Lung microvascular endothelial cell (primary cell): ENCODE data around the gene CIDEB. TPM values are rescaled to one million over a fixed set of nuclear protein-coding genes. Genes with fewer than 3 reads are reported as not detected.

ENCODE experiments used
- DNase-seq, 2 donors: peaks; one replicate each; pipeline versions ENCODE4 v3.0.0 to v3.0.0-alpha.2; 2010; ENCODE audit warnings: low read depth in 2 of 2
- total RNA-seq: library from RNA; depleted of rRNA; stranded (reverse); fragments of >200 nt; gene quantifications from 2 replicates; pipeline ENCODE4 v1.2.1, GENCODE V29; 2014

Gene CIDEB
- total RNA-seq, 1 donor from 2014 or later = 2.6 TPM

DNA sequence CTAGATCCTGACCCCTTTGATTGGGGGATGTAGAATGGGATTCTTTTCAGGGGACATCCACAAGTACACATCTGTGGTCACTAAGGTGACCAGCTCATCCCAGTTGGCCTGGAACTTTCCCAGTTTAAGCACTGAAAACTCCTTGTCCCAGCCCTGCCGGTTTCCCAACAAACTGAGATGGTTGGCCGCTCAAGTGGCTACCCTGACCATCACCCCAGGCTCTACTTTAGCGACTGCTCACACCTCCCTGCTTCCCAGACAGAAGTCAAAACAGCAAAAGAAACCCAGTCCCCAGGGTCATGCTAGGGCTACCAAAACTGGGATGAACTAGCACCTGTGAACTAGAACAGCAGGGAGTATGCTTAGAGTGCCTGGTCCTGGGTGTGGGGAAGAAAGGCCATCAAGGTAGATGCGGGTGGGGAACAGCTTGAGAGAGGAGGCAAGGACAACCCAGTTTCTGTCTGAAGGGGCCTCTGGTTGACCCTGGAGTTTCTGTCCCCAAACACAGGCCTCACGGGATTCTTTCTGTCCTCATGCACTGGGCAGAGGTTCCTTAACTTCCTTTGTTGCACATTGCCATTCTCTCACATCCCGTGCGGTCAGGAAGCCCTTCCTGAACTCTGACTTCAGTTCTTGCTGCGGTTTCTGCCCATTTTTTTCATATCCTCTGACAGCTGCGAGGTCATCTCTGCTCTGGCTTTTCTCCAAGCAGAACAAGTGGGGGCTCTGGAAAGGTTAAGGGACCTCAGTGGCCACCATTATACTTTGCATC, 5.1 kb upstream of the CIDEB start:
- peak; percentile 78 to 92 for DNase-seq

DNA sequence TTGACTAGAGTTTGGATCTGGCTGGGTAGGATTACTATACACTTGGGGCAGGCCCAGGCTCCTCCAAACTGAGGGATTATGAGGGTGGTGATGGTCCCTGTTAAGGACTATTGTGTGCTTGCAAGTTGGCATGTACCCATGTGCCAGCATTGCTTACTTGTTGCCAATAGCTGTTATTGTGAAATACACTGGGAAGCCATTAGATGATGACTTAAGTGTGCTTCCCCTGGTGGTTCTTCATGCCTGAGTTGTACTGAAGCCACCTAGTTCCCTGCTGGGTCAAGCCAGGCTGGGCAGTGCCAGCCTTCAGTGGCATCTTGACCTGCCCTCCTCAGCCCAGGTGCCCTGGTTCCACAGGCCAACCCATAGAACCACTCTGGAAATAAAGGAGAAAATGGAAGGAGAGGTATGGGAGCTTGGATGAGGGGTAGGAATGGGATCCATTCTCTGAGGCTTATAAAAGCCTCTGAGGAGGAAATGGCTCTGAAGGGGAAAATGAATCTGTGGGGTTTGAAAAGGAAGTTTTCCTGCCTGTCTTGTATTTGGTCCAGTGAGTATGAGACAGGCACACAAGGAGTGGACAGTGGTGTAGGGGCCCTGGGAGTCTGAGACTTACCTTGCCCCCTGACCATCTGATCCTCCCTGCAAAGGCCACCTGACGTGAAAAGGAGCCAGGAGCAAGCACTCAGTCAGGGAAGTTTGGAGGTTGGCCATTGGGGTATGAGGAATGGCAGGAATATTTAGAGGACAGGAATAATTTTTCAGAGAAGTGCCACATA, 4.2 kb upstream of the CIDEB start:
- no peak for DNase-seq

DNA sequence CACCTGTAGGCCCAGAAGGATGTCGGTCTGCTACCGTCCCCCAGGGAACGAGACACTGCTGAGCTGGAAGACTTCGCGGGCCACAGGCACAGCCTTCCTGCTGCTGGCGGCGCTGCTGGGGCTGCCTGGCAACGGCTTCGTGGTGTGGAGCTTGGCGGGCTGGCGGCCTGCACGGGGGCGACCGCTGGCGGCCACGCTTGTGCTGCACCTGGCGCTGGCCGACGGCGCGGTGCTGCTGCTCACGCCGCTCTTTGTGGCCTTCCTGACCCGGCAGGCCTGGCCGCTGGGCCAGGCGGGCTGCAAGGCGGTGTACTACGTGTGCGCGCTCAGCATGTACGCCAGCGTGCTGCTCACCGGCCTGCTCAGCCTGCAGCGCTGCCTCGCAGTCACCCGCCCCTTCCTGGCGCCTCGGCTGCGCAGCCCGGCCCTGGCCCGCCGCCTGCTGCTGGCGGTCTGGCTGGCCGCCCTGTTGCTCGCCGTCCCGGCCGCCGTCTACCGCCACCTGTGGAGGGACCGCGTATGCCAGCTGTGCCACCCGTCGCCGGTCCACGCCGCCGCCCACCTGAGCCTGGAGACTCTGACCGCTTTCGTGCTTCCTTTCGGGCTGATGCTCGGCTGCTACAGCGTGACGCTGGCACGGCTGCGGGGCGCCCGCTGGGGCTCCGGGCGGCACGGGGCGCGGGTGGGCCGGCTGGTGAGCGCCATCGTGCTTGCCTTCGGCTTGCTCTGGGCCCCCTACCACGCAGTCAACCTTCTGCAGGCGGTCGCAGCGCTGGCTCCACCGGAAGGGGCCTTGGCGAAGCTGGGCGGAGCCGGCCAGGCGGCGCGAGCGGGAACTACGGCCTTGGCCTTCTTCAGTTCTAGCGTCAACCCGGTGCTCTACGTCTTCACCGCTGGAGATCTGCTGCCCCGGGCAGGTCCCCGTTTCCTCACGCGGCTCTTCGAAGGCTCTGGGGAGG, 3.1 kb upstream of the CIDEB start, which contains the start of gene LTB4R:
LTB4R (plus strand) TSS at position 857 of the 959 bp plus-strand sequence. CDS start 4,150 bp downstream, outside the sequence.
- DNase-seq = peak; percentile 87 to 95

DNA sequence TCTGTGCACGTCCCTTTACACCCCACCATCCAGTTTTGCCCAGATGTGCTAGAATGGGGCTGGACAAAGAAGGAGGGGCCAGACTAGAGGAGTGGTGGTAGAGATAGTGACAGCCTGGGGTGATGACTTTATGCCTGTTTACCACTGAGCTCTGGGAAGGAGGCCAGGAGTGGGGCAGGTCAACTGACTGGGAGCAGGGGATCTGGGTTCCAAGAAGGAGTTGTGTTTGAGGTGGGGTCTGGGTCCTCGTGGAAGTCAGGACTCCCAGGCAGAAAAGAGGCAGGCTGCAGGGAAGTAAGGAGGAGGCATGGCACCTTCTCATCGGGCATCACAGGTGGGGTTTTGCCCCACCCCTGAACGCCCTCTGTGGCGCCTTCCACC, 2.5 kb upstream of the CIDEB start:
- DNase-seq = no peak

DNA sequence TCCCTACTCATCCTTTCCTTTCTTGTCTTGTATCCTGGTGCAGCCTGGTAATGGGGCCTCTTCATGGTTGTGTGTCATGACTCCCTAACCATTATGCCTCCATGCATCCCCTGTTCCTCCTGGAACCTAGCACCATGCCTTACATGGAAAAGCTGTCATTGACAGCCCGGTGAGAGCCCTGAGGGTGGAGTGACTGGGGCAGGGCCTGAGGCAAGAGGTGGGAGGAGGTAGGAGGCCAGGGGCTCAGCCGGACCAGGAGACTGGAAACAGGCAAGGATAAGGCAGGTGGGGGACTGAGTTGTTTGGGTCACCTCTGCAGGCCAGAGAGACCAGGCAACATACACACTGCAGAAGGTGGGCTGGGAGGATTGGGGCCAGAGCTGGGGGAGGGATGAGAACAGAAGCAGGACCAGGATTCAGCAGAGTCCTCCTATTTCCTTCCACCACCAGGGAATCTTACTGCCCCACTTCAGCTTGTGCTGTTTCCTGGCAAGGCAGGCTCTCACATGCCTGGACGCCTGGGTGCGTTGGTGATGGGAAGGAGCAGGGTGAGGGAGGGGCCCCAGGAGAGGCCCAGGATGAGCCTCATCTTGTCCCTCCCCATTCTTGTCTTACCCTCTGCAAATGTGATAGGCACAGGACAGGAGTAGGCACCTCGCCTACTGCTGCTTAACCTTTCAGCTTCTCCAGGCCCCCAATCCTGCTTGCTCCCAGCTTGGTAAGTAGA, 1.9 kb upstream of the CIDEB start, which contains the start of gene LTB4R2:
LTB4R2 (plus strand) TSS at position 603 of the 727 bp plus-strand sequence. CDS start 525 bp downstream, outside the sequence.
- no peak for DNase-seq

DNA sequence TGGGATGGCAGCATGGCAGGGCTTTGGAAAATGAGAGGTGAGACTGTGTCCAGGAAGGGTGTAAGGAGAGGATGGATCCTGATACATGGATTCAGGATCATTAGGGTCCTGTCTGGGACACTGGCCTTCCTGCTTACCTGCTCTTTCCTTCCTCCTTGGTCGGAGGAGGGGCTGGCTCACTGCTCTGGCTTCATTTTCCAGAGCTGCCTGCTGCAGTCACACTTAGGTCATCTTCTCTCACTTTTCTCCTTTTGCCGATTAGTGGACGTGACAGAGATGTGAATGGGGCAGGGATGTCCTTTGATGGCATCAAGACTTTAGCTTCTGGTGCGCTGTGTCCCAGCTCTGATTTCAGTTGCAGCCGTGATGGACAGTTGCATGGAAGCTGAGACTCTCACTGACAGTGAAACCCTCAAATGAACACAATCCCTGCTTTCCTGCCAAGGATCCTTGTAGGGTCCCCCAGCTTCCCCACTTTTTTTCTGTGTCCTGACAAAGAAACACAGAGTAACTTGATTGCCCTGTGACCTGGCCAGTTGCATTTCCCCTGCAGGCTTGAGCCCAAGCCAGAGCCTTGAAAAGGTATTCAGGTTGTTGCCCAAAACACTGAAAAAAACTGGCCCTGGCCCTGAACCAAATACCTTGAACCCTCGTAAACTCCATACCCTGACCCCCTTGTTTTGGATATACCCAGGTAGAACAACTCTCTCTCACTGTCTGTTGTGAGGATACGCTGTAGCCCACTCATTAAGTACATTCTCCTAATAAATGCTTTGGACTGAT, 756 bp upstream of the CIDEB start:
- no peak for DNase-seq

DNA sequence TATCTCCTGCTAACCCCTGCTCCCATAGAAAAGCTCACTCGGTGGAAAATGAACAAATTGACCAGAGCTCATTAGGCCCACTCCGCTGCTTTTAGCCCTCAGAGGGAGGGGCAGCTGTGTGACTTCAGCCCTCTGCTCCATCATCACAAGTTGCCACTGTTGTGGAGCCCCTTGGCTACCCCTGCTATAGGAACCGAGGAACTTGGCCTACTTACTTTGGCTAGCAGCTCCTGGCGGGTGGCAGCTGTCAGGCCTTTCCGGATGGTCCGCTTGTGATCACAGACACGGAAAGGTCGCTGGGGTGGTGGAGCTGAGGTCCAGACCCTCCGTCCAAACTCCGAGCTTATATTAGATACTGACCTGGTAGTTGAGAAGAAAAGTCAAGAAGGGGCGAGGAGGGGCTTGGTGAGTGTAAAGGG, 612 bp downstream of the CIDEB start:
- DNase-seq = no peak

DNA sequence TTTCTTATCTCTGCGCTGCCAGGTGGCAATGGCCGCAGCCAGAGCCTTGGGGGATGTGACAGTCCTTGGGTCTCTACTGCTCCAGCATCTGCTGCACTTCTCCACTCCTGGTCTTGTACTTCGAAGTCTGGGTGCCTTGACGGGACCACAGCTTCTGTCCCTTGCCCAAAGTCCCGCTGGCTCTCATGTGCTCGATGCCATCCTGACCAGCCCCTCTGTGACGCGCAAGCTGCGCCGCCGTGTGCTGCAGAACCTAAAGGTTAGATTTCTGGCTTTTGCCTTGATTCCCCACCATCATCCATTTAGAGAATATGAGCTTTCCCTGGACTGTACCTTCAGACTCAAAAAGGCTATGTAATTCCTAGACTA, 3.8 kb downstream of the CIDEB start:
- no peak for DNase-seq

DNA sequence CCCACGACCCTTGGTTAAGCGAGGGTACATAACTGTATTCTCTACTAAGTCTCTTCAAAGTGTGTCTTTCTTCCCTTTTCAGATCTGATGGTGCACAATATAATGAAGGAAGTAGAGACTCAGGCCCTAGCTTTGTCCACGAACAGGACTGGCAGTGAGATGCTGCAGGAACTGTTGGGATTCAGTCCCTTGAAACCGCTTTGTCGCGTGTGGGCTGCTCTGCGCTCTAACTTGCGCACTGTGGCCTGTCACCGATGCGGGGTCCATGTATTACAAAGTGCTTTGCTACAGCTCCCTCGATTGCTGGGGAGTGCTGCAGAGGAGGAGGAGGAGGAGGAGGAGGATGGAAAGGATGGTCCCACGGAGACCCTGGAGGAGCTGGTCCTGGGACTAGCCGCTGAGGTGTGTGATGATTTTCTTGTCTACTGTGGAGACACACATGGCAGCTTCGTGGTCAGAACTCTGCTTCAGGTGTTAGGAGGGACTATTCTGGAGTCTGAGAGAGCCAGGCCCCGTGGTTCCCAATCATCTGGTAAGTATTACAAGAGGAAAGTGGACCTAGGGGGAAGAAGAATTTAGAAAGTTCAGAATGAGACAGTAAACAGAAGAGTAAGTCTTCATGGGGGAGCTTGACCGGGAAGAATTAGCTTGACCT, 7.3 kb downstream of the CIDEB start:
- DNase-seq = no peak

DNA sequence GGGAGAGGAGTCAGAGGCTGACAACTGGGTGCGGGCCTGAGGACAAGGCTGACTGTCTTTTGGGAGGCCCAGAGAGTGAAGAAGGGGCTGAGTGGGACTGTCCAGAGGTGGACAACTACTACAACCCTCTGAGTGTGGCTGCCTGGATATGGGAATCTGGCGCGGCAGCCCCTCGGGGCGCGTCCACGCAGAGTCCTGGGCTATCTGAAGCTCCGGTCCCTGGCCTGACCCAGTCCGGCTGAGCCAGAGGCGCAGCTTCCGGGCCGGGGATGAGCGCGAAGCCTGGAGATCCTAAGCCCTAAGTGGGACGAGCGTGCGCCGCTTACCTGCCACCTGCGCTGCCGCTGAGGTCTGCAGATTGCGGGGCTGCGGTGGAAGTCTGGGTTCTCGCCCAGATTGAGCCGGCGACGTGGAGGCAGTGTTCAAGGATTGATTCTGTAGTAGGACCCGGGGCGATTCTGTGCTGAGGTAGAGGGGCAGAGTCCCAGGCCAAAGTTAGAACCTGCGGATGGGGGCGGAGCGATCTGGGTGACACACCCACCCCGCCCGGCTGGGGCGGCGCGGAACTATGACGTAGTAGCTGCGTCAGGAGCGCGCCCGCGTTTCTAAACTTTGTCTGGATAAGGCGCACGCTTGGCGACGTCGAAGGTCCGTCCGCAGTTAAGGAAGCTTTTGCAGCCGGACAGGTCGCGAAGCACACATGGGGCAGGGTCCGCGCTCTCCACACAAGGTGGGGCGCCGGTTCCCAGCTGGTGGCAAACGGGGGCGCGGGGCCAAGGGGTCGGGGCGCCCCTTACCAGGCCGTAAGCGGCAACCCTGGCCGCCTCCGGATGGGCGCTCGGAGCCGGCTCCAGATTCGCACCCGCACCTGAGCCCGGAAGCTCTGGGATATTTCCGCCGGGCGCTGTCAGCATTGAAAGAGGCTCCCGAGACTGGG, 8.3 kb downstream of the CIDEB start, which contains the start of the genes DHRS1 and NOP9:
DHRS1 (minus strand) TSS at position 526 of the 937 bp plus-strand sequence. CDS start 674 bp downstream, outside the sequence.
NOP9 (plus strand) TSS at position 596 of the 937 bp plus-strand sequence; CDS start at position 701, 105 bp downstream.
- DNase-seq = peak; percentile 91 to 93

DNA sequence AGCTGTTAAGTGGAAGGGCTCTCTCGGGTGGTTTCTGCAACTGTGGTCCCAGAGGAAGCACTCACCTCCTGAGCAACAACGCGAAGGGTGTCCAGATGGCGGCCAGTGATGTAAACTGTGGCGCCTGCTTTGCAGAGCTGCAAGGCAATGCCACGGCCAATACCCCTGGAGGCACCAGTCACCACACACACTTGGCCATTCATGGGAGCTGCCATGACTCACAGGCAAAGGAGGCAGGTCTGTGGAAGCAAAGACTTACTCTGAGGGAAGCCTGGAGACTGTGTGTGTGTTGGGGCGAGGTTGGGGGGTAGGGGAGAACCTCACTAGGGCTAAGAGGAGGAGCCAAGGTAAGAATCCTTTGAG, 8.9 kb downstream of the CIDEB start:
- DNase-seq = peak in 1 of 2 donors; percentile 71

DNA sequence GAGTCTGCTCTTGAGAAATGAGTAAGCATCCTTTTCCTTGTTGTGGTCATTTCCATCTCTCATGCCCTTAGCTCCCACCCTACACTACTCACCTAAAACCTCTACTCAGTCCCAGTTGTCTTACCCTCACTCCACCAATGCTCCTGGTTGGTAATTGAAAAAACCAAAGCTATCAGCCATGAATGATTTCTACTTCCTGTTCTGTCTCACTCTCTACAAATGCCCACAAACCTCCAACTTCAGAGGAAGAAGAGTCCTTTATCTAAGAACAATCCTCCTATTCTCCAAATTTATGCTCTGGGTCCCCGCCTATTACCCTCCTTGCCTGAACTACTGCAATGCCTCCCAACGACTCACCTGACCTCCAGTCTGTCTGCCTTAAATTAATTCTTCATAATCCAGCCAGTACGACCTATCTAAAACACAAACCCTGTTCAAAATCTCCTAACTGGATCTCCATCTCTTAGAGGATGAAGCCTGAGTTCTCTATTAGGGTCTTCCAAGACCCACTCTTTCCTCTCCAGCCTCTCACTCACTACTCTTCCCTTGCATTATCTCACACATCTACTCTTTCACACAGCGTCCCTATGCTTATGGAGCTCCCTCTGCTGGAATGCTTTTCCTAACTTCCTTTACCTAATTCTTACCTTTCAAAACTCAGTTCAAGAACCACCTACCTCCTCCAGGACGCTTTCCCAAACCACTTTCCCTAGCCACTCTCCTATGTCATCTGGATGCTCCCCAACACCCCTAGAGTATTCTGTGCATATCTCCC, 10.4 kb downstream of the CIDEB start:
- peak; percentile 41 to 62 for DNase-seq

DNA sequence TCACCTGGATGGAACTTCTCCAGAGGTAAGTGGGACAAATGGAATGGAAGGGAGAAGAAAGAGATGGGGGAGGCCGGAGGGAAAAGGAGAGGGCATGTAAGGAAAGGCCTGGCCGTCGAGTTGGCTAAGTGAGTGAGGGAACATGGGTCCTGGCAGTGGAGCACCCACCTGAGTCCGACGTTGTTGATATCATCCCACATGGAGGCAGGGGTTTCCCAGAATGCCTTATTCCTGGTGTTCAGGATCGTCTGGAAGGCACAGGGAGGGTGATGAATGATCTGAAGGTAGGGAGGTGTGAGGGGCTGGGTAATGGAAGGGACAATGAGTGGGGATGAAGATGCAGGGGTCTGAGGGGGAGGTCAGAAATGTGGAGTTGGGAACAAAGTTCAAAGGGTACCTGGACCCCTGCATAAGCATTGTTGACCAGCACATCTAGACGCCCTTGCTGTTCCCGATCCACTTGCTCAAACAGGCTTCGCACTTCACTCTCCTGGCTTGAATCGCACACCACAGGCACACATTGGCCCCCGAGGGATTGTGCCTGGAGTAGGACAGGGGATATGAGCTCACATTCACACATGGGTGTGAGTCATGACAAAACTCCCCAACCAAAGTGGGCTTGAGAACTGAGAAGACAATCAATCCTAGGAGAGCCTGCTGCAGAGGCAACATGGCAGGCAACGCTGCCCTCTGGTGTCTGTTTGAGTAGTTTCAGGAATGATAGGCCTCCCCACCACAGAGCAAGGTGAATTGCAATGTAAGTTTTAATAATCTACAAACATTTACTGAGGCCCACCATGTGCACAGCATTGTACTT, 11.2 kb downstream of the CIDEB start:
- DNase-seq = peak; percentile 89 to 97

DNA sequence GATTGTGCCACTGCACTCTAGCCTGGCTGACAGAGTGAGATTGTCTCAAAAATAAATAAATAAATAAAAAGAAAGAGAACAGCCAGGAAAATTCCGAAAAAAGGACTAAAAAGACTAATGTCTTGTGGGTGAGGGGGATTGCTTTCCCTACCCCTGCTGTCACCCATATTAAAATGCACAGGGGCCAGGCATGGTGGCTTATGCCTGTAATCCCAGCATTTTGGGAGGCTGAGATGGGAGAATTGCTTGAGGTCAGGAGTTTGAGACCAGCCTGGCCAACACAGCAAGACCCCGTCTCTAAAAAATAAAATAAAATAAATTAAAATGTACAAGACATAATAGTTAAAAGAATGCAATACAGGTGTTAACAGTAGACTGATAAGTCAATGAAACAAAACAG, 14.3 kb downstream of the CIDEB start:
- no peak for DNase-seq

DNA sequence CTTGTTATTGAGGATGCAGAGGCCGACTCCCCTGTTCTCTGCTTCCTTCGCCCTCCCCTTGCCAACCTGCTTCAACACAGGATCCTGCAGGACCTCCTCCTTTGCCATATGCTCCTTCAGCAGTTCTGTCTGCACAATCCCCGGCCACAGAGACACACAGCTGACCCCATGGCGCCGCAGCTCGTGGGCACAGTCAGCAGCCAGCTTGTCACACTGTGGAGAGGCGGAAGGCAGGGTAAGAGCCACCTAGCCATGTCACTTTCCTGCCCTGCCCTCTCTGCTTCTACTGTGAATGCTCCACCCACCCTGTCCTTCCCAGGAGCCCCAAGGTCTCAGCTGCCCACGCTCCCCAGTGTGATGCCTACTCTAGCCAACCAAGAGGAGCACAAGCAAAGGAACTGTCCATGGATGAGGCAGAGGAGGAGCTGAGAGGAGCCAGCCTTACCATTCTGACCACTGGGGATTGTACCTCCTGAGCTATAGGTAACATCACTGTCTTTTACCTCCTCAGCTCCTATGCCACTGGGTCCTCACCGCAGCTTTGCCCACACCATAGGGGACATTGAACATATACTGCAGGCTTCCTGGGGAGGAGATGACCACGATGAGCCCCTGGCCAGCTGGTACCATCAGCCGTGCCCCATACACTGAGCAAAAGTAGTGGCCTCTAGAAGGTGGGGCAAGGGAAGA, 15.5 kb downstream of the CIDEB start:
- DNase-seq = no peak
